Measurements from ENCODE around the gene SPTLC2. TPM values are rescaled to one million over a fixed set of nuclear protein-coding genes. Genes with fewer than 3 reads are reported as not detected.
"Not testable (repeated sequence)": the region's sequence is repeated elsewhere in the genome, so short reads cannot be mapped to it uniquely, and the experiment has no call there.

Gene SPTLC2
- total RNA-seq, 1 donor from 2014 or later = 29.9 TPM

- Mint-ChIP-seq H3K4me3 (peak overlapping the region; percentile 78), H3K27ac (peak overlapping the region; percentile 92), H3K9me3 (peaks cover 4% of the 10 kb centered on the region), H3K36me3 (ENCODE audit: low read depth) (no peaks in the 10 kb centered on the region), H3K27me3 (ENCODE audit: insufficient read depth) (no peaks in the 10 kb centered on the region), H3K4me1 (ENCODE audit: low read depth) (peaks cover 20% of the 10 kb centered on the region)
- DNase-seq (ENCODE audit: low spot score) = no peak
- intact Hi-C loops (cut with micrococcal nuclease) = loop anchor here (1.0 to 2.0 kb wide), 3 partner anchors 26 to 67 kb away; partner anchors contain the start of gene SPTLC2
Measured at GRCh38 chr14:77642407-77642806, 26.0 kb upstream of the SPTLC2 start.

- Mint-ChIP-seq H3K27ac (peak overlapping the region; percentile 92), H3K36me3 (ENCODE audit: low read depth) (no peaks in the 10 kb centered on the region), H3K4me1 (ENCODE audit: low read depth) (peaks cover 20% of the 10 kb centered on the region), H3K4me3 (peak overlapping the region; percentile 78), H3K9me3 (peaks cover 4% of the 10 kb centered on the region), H3K27me3 (ENCODE audit: insufficient read depth) (no peaks in the 10 kb centered on the region)
- DNase-seq (ENCODE audit: low spot score) = peak; percentile 46
- intact Hi-C loops (cut with micrococcal nuclease) = loop anchor here (1.0 to 2.0 kb wide), 3 partner anchors 25 to 68 kb away; partner anchors contain the start of gene SPTLC2
Measured at GRCh38 chr14:77641534-77642341, 25.3 kb upstream of the SPTLC2 start.

- Mint-ChIP-seq H3K27ac (peak overlapping the region; percentile 92), H3K4me1 (ENCODE audit: low read depth) (peaks cover 20% of the 10 kb centered on the region), H3K9me3 (peaks cover 4% of the 10 kb centered on the region), H3K27me3 (ENCODE audit: insufficient read depth) (no peaks in the 10 kb centered on the region), H3K4me3 (peak overlapping the region; percentile 78), H3K36me3 (ENCODE audit: low read depth) (no peaks in the 10 kb centered on the region)
- intact Hi-C loops (cut with micrococcal nuclease) = no loop called here
- DNase-seq (ENCODE audit: low spot score) = no peak
Measured at GRCh38 chr14:77640756-77641533, 24.5 kb upstream of the SPTLC2 start.

GRCh38 chr14:77638771-77639171 is 22.3 kb upstream of the SPTLC2 start:
- H3K27ac Mint-ChIP-seq = no peak overlapping the region
- peaks cover 17% of the 10 kb centered on the region for H3K9me3 Mint-ChIP-seq
- intact Hi-C loops (cut with micrococcal nuclease) = no loop called here
- H3K27me3 Mint-ChIP-seq (ENCODE audit: insufficient read depth) = no peaks in the 10 kb centered on the region
- no peak for DNase-seq (ENCODE audit: low spot score)
- H3K4me1 Mint-ChIP-seq (ENCODE audit: low read depth) = peaks cover 20% of the 10 kb centered on the region
- no peaks in the 10 kb centered on the region for H3K36me3 Mint-ChIP-seq (ENCODE audit: low read depth)
- no peak overlapping the region for H3K4me3 Mint-ChIP-seq

- not testable (repeated sequence) for DNase-seq (ENCODE audit: low spot score); H3K4me1 Mint-ChIP-seq (ENCODE audit: low read depth); H3K27me3 Mint-ChIP-seq (ENCODE audit: insufficient read depth)
Measured at GRCh38 chr14:77635869-77636268, 19.4 kb upstream of the SPTLC2 start.

GRCh38 chr14:77635466-77635865 is 19.0 kb upstream of the SPTLC2 start:
- H3K4me1 Mint-ChIP-seq (ENCODE audit: low read depth); intact Hi-C loops (cut with micrococcal nuclease); H3K27me3 Mint-ChIP-seq (ENCODE audit: insufficient read depth); H3K27ac Mint-ChIP-seq; H3K4me3 Mint-ChIP-seq; DNase-seq (ENCODE audit: low spot score); H3K36me3 Mint-ChIP-seq (ENCODE audit: low read depth): not testable (repeated sequence)
- H3K9me3 Mint-ChIP-seq = peaks cover 17% of the 10 kb centered on the region

More at GRCh38 chr14:77635869-77636268, 19.4 kb upstream of the SPTLC2 start:
- H3K27ac Mint-ChIP-seq; H3K36me3 Mint-ChIP-seq (ENCODE audit: low read depth); H3K4me3 Mint-ChIP-seq; intact Hi-C loops (cut with micrococcal nuclease): not testable (repeated sequence)
- H3K9me3 Mint-ChIP-seq = peaks cover 17% of the 10 kb centered on the region

GRCh38 chr14:77630111-77630510 is 13.7 kb upstream of the SPTLC2 start:
- intact Hi-C loops (cut with micrococcal nuclease) = no loop called here
- Mint-ChIP-seq H3K36me3 (ENCODE audit: low read depth) (no peaks in the 10 kb centered on the region), H3K27me3 (ENCODE audit: insufficient read depth) (peaks cover 10% of the 10 kb centered on the region), H3K4me3 (no peak overlapping the region), H3K4me1 (ENCODE audit: low read depth) (peaks cover 4% of the 10 kb centered on the region), H3K27ac (no peak overlapping the region), H3K9me3 (peaks cover 17% of the 10 kb centered on the region)
- DNase-seq (ENCODE audit: low spot score) = no peak

GRCh38 chr14:77625360-77625759 is 8.9 kb upstream of the SPTLC2 start:
- peaks cover 9% of the 10 kb centered on the region for H3K9me3 Mint-ChIP-seq
- intact Hi-C loops (cut with micrococcal nuclease) = no loop called here
- no peaks in the 10 kb centered on the region for H3K27me3 Mint-ChIP-seq (ENCODE audit: insufficient read depth)
- H3K4me3 Mint-ChIP-seq = no peak overlapping the region
- no peaks in the 10 kb centered on the region for H3K36me3 Mint-ChIP-seq (ENCODE audit: low read depth)
- H3K4me1 Mint-ChIP-seq (ENCODE audit: low read depth) = peaks cover 7% of the 10 kb centered on the region
- H3K27ac Mint-ChIP-seq = no peak overlapping the region
- DNase-seq (ENCODE audit: low spot score) = no peak

GRCh38 chr14:77623201-77623600 is 6.8 kb upstream of the SPTLC2 start:
- Mint-ChIP-seq H3K27ac (no peak overlapping the region), H3K4me3 (no peak overlapping the region), H3K4me1 (ENCODE audit: low read depth) (peaks cover 8% of the 10 kb centered on the region), H3K9me3 (peaks cover 3% of the 10 kb centered on the region), H3K36me3 (ENCODE audit: low read depth) (peaks cover 2% of the 10 kb centered on the region), H3K27me3 (ENCODE audit: insufficient read depth) (peaks cover 2% of the 10 kb centered on the region)
- DNase-seq (ENCODE audit: low spot score) = no peak
- intact Hi-C loops (cut with micrococcal nuclease) = no loop called here

- Mint-ChIP-seq H3K36me3 (ENCODE audit: low read depth) (peaks cover 2% of the 10 kb centered on the region), H3K4me1 (ENCODE audit: low read depth) (peaks cover 13% of the 10 kb centered on the region), H3K9me3 (peaks cover 3% of the 10 kb centered on the region), H3K27ac (no peak overlapping the region), H3K27me3 (ENCODE audit: insufficient read depth) (peaks cover 2% of the 10 kb centered on the region), H3K4me3 (no peak overlapping the region)
- no peak for DNase-seq (ENCODE audit: low spot score)
- intact Hi-C loops (cut with micrococcal nuclease) = no loop called here
Measured at GRCh38 chr14:77622366-77622961, 6.0 kb upstream of the SPTLC2 start.

- H3K4me1 Mint-ChIP-seq (ENCODE audit: low read depth) = peaks cover 24% of the 10 kb centered on the region
- H3K36me3 Mint-ChIP-seq (ENCODE audit: low read depth) = peaks cover 5% of the 10 kb centered on the region
- H3K27me3 Mint-ChIP-seq (ENCODE audit: insufficient read depth) = peaks cover 2% of the 10 kb centered on the region
- DNase-seq (ENCODE audit: low spot score) = no peak
- no peaks in the 10 kb centered on the region for H3K9me3 Mint-ChIP-seq
- intact Hi-C loops (cut with micrococcal nuclease) = no loop called here
- no peak overlapping the region for H3K27ac Mint-ChIP-seq
- no peak overlapping the region for H3K4me3 Mint-ChIP-seq
Measured at GRCh38 chr14:77620222-77620870, 3.9 kb upstream of the SPTLC2 start.

- peaks cover 18% of the 10 kb centered on the region for H3K36me3 Mint-ChIP-seq (ENCODE audit: low read depth)
- H3K9me3 Mint-ChIP-seq = no peaks in the 10 kb centered on the region
- peaks cover 2% of the 10 kb centered on the region for H3K27me3 Mint-ChIP-seq (ENCODE audit: insufficient read depth)
- DNase-seq (ENCODE audit: low spot score) = no peak
- peak overlapping the region; percentile 1 for H3K27ac Mint-ChIP-seq
- intact Hi-C loops (cut with micrococcal nuclease) = loop anchor here (5.0 kb wide), 2 partner anchors 66 to 521 kb away; partner anchors contain the start of gene CIPC
- H3K4me3 Mint-ChIP-seq = no peak overlapping the region
- peaks cover 33% of the 10 kb centered on the region for H3K4me1 Mint-ChIP-seq (ENCODE audit: low read depth)
Measured at GRCh38 chr14:77618381-77618970, 2.0 kb upstream of the SPTLC2 start.

Measured in activated T-helper 1 cell treated with anti-CD3 and anti-CD28 coated beads, Interleukin-12 subunit alpha, Interleukin-12 subunit beta, Interleukin-2, Interleukin-4 antibody, amounts not matched to agents 30 ng/mL and 10 ng/mL and 1 ng/mL, durations not matched to agents 14 hours and 24 hours and 36 hours (primary cell).